Stimulated activated naive CD8-positive, alpha-beta T cell treated with anti-CD3 and anti-CD28 coated beads, Interleukin-15, amount 100 ng/mL, for 72 hours (primary cell): Measurements from ENCODE around the gene ZNF93.
A peak's percentile ranks its signal among the peaks of the same experiment; 100 is the strongest.
"Not testable (repeated sequence)": the region's sequence is repeated elsewhere in the genome, so short reads cannot be mapped to it uniquely, and the experiment has no call there.

Source experiments
- ATAC-seq: fragments of 150-1000 bp; cut with Tn5 transposase; 2 replicates; pipeline ENCODE4 v1.10.0; 2021; ENCODE audit warnings: mild to moderate bottlenecking, moderate library complexity
- DNase-seq, 2 donors: peaks; one replicate each; pipeline ENCODE4 v3.0.0; 2021 to 2022
- H3K27ac Mint-ChIP-seq, 2 donors: one replicate each; pipeline ENCODE4 v1.8.0; 2022; ENCODE audit warnings: mild to moderate bottlenecking in 2 of 2, mixed read lengths in 2 of 2, moderate library complexity in 2 of 2
- H3K27me3 Mint-ChIP-seq: one replicate; pipeline ENCODE4 v1.8.0; 2022; ENCODE audit warnings: mixed read lengths
- H3K4me1 Mint-ChIP-seq: one replicate; pipeline ENCODE4 v1.8.0; 2022; ENCODE audit warnings: mild to moderate bottlenecking, mixed read lengths
- H3K4me3 Mint-ChIP-seq, 2 donors: one replicate each; pipeline ENCODE4 v1.8.0; 2022; ENCODE audit warnings: mild to moderate bottlenecking in 2 of 2, mixed read lengths in 2 of 2, moderate library complexity in 1 of 2
- H3K9me3 Mint-ChIP-seq, 2 donors: one replicate each; pipeline ENCODE4 v1.8.0; 2022; ENCODE audit warnings: mixed read lengths in 2 of 2

Gene ZNF93

DNA sequence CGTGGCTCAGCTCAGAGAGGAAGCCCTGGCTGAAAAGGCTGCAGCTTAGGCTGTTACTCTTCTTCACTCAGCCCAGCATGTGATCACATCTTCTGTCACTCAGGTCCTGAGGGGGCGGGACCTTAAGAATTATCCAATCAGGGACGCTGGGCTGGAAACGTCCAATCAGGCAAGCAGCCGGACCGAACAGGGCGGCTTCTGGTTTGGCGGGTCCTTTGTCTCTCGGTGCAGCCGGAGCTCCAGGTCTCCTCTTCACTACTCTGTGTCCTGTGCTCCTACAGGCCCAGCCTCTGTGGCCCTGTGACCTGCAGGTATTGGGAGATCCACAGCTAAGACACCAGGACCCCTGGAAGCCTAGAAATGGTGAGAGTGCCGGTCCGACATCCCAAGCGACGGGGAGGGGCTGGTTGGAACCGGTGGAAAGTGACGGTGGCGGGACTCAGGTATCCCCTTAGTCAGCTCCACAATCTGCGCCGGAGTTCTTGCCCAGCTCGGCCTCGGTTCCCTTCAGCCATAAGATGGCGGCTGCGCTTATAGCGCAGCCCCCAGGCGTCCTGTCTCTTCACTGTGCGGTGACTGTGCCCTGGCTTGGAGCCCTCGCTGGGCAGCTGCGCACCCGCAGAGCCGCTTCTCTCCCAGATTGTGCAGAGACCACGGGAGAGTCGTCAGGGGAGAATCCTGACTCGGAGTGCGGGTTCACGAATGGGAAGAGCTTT lies at the start of gene ZNF93:
Gene ZNF93, plus strand, starts transcription at position 218 of the 716 bp plus-strand sequence. Its CDS starts 143 bp downstream, at position 361.
- ATAC-seq (peak; percentile 96), DNase-seq (peak; percentile 89 to 95)
- H3K27ac Mint-ChIP-seq, result peak within 1 kb of the TSS; percentile 96 to 99
- peak within 1 kb of the TSS; percentile 96 to 99 for H3K4me3 Mint-ChIP-seq
- peaks cover 28 to 29% of the 10 kb centered on the region in 2 donors for H3K9me3 Mint-ChIP-seq
- peaks cover 45% of the 10 kb centered on the region for H3K4me1 Mint-ChIP-seq
- H3K27me3 Mint-ChIP-seq, result no peaks in the 10 kb centered on the region

DNA sequence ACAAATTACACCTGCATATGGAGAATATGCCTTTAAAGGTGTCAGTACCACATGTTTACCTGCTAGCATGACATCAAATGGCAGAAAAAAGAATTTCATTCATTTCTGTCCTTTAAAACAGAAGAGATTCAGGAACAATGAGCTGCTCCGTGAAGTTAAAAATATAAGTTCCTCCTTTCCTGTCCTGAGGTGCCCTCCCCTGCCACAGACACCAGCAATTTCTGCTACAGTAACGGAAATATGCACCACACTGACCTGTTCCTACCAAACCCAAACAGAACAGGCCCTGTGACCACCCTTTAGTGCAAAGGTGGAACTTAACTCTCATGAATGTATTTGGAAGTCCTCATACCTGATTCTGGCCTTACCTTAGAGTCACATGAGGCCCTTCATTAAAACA lies 49.0 kb upstream of the ZNF93 start:
- not testable (repeated sequence) for H3K9me3 Mint-ChIP-seq, DNase-seq, H3K27ac Mint-ChIP-seq, H3K4me1 Mint-ChIP-seq, H3K27me3 Mint-ChIP-seq, H3K4me3 Mint-ChIP-seq, ATAC-seq

DNA sequence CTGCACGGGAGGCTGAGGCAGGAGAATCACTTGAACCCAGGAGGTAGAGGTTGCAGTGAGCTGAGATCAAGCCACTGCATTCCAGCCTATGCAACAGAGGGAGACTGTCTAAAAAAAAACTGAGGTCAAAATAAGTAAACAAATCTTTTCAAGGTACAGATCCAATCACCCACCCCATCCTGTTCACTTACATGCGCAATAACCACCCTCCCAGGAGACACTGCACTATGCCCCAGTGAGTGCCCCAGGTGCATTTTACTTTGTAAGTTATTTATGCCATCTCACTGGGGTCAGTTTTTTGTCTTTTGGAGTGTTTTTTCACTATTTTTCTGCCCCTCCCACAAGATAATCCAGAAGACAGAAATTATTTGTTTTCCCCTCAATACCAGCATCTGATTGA lies 42.0 kb upstream of the ZNF93 start:
- no peak overlapping the region for H3K4me3 Mint-ChIP-seq
- ATAC-seq (no peak), DNase-seq (no peak)
- peaks cover 8% of the 10 kb centered on the region for H3K27me3 Mint-ChIP-seq
- H3K9me3 Mint-ChIP-seq, result peaks cover 6 to 10% of the 10 kb centered on the region in 2 donors
- no peak overlapping the region for H3K27ac Mint-ChIP-seq
- peaks cover 20% of the 10 kb centered on the region for H3K4me1 Mint-ChIP-seq

DNA sequence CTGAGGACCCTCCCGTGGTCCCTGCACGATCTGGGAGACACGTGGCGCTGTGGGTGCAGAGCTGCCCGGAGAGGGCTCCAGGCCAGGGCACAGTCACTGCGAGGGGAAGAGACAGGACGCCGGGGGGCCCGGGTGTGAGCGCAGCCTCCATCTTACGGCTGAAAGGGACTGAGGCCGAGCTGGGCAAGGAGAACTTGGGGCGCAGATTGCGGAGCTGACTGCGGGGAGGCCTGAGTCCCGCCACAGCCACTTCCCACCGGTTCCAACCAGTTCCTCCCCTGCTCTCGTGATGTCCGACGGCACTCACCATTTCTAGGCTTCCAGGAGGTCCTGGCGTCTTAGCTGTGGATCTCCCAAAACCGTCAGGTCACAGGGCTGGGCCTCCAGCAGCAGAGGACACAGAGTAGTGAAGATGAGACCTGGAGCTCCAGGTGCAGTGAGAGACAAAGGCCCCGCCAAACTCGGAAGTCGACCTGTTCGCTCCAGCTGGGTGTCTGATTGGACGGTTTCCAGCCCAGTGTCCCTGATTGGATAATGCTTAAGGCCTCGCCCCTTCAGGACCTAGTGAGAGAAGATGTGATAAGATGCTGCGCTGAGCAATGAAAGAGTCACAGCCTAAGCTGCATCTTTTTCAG lies 39.9 kb upstream of the ZNF93 start:
- peaks cover 6 to 10% of the 10 kb centered on the region in 2 donors for H3K9me3 Mint-ChIP-seq
- DNase-seq (peak; percentile 65 to 82), ATAC-seq (peak; percentile 77)
- peaks cover 20% of the 10 kb centered on the region for H3K4me1 Mint-ChIP-seq
- H3K27ac Mint-ChIP-seq, result peak overlapping the region; percentile 67 to 97
- H3K4me3 Mint-ChIP-seq, result peak overlapping the region; percentile 85 to 91
- H3K27me3 Mint-ChIP-seq, result peaks cover 8% of the 10 kb centered on the region

DNA sequence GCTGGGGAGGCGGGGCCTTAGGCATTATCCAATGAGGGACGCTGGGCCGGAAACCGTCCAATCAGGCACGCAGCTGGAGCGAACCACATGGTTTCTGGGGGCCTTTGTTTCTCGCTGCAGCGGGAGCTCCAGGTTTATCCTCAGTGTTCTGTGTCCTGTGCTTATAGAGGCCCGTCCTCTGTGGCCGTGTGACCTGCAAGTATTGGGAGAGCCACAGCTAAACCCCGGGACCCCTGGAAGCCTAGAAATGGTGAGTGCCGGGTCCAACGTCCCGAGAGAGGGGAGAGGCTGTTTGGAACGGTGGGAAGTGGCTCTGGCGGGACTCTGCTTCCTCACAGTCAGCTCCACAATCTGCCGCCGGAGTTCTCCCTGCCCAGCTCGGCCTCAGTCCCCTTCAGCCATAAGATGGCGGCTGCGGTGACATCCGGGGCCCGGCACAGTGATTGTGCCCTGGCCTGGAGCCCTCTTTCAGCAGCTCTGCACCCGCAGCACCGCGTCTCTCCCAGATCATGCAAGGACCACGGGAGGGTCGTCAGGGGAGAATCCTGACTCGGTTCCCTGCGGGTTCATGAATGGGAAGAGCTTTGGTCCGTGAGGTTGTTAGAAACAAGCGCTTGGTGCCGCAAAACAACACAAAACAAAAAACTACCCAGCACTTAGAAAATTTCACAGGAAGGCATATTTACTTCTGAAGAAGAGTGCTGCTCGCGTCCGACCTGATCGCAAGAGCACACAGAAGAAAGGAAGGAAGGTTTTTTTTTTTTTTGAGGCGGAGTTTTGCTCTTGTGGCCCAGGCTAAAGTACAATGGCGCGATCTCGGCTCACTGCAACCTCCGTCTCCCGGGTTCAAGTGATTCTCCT lies 34.8 kb upstream of the ZNF93 start, which contains the start of gene ZNF253:
Gene ZNF253, plus strand, starts transcription at position 133 of the 861 bp plus-strand sequence. Its CDS starts 115 bp downstream, at position 248.
- Mint-ChIP-seq H3K4me3 (peak within 1 kb of the TSS; percentile 99 to 100), H3K9me3 (peaks cover under 1 to 6% of the 10 kb centered on the region in 2 donors), H3K27me3 (peaks cover under 1% of the 10 kb centered on the region), H3K4me1 (peaks cover 30% of the 10 kb centered on the region), H3K27ac (peak within 1 kb of the TSS; percentile 98 to 100)
- peak; percentile 94 to 96 for DNase-seq
- ATAC-seq, result peak; percentile 94

DNA sequence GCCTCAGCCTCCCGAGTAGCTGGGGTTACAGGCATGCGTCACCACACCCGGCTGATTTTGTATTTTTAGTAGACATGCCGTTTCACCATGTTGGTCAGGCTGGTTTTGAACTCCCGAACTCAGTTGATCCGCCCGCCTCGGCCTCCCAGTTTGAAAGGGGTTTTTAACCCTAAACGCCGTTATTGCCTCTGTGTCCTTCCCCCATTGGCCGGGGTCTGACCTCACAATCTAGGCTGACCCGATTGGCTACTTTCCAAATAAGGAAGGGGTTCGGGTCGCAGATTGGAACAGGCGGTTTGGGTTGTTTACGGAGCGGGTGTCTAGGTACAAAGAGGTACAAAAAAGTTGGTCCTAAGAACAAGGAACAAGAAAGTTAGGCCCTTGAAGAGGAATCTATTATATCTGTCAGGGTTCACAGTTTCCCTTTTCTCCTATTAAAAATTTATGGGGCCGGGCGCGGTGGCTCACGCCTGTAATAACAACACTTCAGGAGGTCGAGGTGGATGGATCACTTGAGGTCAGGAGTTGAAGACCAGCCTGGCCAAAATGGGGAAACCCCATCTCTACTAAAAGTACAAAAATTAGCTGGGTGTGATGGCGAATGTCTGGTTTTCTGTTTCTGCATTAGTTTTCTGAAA lies 34.0 kb upstream of the ZNF93 start:
- Mint-ChIP-seq H3K27ac (peak overlapping the region; percentile 98 to 100), H3K4me1 (peaks cover 33% of the 10 kb centered on the region), H3K4me3 (peak overlapping the region; percentile 99 to 100), H3K9me3 (peaks cover 0 to 6% of the 10 kb centered on the region in 2 donors), H3K27me3 (no peaks in the 10 kb centered on the region)
- peak; percentile 61 to 71 for DNase-seq
- ATAC-seq, result peak; percentile 39

DNA sequence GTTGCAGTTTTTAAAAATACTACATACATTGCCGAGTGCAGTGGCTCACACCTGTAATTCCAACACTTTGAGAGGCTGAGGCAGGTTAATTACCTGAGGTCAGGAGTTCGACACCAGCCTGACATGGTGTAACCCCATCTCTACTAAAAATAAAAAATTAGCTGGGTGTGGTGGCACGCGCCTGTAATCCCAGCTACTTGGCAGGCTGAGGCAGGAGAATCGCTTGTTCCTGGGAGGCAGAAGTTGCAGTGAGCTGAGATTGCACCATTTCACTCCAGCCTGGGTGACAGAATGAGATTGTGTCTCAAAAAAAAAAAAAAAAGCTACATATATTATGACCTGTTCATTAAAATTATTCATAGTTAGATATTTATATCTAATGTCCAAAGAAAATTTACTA lies 30.7 kb upstream of the ZNF93 start:
- H3K27me3 Mint-ChIP-seq, H3K27ac Mint-ChIP-seq, DNase-seq, H3K4me3 Mint-ChIP-seq, H3K9me3 Mint-ChIP-seq, ATAC-seq: not testable (repeated sequence)
- peaks cover 49% of the 10 kb centered on the region for H3K4me1 Mint-ChIP-seq

DNA sequence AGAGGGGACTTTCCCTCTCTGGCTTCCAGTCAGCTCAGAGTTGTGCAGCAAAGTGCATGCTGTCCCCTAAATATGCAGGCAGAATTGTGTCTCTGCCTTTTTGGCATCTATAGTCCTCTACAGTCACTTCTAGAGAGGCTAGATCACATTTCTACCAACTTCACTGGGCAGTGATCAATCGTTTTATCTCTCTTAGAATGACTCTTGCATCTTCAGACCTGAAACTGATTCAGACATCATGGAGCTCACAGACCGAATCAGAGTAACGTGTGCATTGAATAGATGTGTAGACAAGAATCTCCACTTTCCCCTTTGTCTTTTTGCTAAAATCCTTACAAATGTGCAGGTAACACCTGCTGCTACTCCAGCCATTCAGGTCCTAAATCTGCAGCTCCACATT lies 28.8 kb upstream of the ZNF93 start:
- H3K27ac Mint-ChIP-seq, result no peak overlapping the region
- peak; percentile 85 for ATAC-seq
- H3K27me3 Mint-ChIP-seq, result no peaks in the 10 kb centered on the region
- no peak for DNase-seq
- no peaks in the 10 kb centered on the region for H3K9me3 Mint-ChIP-seq
- H3K4me3 Mint-ChIP-seq, result peak overlapping the region in 1 of 2 donors; percentile 54
- peaks cover 53% of the 10 kb centered on the region for H3K4me1 Mint-ChIP-seq

DNA sequence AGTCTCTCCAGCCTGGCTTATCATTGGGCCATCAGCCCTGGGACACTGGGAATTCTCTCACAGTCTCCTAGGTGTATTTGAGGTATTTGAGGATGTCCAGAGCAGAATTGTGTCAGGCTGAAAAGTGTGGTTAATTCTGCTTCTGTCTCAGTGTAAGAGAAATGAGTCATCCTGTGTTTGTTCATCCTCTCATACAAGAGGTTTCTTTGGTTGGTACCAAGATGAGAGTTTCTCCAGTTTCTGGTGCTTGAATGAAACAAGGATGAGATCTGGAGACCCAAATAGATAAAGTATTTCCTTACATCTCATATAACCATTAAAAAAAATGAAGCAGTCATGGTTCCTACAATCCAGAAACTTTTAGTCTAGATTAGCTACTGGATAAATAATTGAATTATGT lies 27.4 kb upstream of the ZNF93 start:
- no peaks in the 10 kb centered on the region for H3K27me3 Mint-ChIP-seq
- H3K4me1 Mint-ChIP-seq, result peaks cover 40% of the 10 kb centered on the region
- H3K9me3 Mint-ChIP-seq, result no peaks in the 10 kb centered on the region
- no peak for DNase-seq
- no peak overlapping the region for H3K27ac Mint-ChIP-seq
- peak; percentile 74 for ATAC-seq
- no peak overlapping the region for H3K4me3 Mint-ChIP-seq

DNA sequence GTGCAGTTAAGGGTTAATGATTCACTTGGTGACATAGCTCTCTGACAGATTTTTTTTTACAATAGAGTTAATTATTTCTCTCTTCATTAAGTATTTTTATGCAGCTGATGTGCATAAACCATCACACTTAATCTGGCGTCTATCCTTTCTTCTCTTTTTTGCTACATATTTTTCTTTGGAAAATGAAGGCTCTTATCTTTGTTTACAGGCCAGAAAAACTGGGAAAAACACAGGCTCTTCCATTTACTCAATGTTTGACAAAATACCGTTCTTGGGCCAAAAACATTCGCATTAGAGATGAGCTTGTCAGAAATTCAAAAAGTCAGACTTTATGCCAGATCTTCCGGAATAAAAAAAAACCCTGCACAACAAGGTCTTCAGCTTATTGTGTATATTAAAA lies 23.0 kb upstream of the ZNF93 start:
- no peak overlapping the region for H3K27ac Mint-ChIP-seq
- H3K4me1 Mint-ChIP-seq, result peaks cover 17% of the 10 kb centered on the region
- H3K4me3 Mint-ChIP-seq, result no peak overlapping the region
- no peaks in the 10 kb centered on the region for H3K9me3 Mint-ChIP-seq
- no peak for DNase-seq
- ATAC-seq, result no peak
- H3K27me3 Mint-ChIP-seq, result no peaks in the 10 kb centered on the region

DNA sequence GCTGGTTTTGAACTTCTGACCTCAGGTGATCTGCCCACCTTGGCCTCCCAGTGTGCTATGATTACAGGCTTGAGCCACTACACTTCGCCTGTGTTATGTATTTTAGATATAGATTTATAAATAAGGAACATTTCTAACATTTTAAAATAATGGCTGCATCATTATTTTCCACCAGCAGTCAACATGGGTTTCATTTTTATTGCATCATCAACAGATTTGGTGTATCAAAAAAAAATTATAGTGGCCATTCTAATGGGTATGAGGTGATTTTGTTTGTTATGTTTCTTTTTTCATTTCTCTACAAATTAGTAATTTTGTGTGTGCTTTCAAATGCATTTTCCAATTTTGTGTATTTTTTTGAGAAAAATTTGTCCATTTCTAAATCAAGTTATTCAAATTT lies 16.2 kb upstream of the ZNF93 start:
- H3K4me3 Mint-ChIP-seq, result no peak overlapping the region
- peak overlapping the region in 1 of 2 donors; percentile 25 for H3K27ac Mint-ChIP-seq
- no peaks in the 10 kb centered on the region for H3K27me3 Mint-ChIP-seq
- H3K9me3 Mint-ChIP-seq, result peaks cover 7 to 14% of the 10 kb centered on the region in 2 donors
- ATAC-seq (no peak), DNase-seq (no peak)
- H3K4me1 Mint-ChIP-seq, result no peaks in the 10 kb centered on the region

DNA sequence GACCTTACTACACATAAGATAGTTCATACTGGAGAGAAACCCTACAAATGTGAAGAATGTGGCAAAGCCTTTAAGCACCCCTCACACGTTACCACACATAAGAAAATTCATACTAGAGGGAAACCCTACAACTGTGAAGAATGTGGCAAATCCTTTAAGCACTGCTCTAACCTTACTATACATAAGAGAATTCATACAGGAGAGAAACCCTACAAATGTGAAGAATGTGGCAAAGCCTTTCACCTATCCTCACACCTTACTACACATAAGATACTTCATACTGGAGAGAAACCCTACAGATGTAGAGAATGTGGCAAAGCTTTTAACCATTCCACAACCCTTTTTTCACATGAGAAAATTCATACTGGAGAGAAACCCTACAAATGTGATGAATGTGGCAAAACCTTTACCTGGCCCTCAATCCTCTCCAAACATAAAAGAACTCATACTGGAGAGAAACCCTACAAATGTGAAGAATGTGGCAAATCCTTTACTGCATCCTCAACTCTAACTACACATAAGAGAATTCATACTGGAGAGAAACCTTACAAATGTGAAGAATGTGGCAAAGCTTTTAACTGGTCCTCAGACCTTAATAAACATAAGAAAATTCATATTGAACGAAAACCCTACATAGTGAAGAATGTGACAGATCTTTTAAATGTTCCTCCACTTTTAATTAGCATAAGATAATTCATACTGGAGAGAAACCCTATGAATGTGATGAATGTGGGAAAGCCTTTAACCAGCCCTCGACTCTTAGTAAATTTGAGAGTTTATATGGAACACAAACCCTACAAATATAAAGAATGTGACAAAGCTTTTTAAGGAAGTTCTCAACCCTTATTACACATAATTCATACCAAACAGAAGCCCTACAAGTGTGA lies 8.4 kb upstream of the ZNF93 start:
- DNase-seq, H3K27me3 Mint-ChIP-seq, H3K4me1 Mint-ChIP-seq, H3K4me3 Mint-ChIP-seq, ATAC-seq: not testable (repeated sequence)
- Mint-ChIP-seq H3K27ac (peak overlapping the region in 1 of 2 donors; percentile 28), H3K9me3 (peaks cover 33 to 40% of the 10 kb centered on the region in 2 donors)

DNA sequence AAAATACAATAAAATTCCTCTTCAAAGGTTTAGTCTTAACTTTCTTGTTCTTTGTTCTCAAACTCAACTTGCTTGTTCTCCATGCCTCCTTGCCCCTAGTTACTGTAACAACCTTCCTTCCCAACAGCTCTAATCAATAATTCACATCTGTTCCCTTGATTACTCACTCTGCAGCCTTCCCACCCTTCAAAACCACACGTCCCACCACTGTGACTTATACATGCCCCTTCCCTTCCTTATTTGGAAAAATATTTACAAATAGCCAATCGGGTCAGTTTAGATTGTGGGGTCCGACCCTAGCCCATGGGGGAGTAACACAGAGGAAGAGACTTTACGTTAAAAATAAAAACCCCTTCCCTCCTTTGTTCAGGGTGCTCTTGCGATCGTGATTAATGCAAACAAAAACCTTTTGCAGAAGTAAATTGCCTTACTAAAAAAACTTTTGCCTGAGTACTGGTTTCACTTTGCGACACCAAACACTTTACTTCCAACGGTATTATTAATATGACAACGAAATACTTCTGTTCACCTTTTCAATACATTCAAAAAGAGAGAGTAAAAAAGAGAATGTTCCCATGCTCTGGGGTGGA lies 512 bp upstream of the ZNF93 start:
- no peaks in the 10 kb centered on the region for H3K27me3 Mint-ChIP-seq
- peak in 1 of 2 donors; percentile 25 for DNase-seq

DNA sequence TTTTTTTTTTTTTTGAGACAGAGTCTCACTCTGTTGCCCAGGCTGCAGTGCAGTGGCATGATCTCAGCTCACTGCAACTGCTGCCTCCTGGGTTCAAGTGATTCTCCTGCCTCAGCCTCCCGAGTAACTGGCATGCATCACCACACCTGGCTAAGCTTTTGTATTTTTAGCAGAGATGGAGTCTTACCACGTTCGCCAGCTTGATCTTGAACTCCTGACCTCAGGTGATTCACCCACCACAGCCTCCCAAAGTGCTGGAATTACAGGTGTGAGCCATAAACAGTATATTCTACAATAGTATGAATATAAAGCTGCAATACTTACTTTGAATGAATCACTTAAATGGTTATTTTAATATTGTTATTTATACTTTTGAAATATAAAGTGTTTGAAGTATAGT lies 6.8 kb downstream of the ZNF93 start:
- ATAC-seq, H3K27ac Mint-ChIP-seq, H3K27me3 Mint-ChIP-seq, DNase-seq, H3K4me3 Mint-ChIP-seq, H3K9me3 Mint-ChIP-seq: not testable (repeated sequence)
- peaks cover 64% of the 10 kb centered on the region for H3K4me1 Mint-ChIP-seq

More for the DNA sequence above, 512 bp upstream of the ZNF93 start:
- peaks cover 38% of the 10 kb centered on the region for H3K4me1 Mint-ChIP-seq
- peaks cover 28 to 34% of the 10 kb centered on the region in 2 donors for H3K9me3 Mint-ChIP-seq
- peak; percentile 22 for ATAC-seq
- peak overlapping the region; percentile 96 to 99 for H3K27ac Mint-ChIP-seq
- H3K4me3 Mint-ChIP-seq, result peak overlapping the region; percentile 96 to 99
